Natural killer cell treated with Interleukin-12 subunit alpha and Interleukin-12 subunit beta and Interleukin-15 and Interleukin-18, amount 100 ng/mL, for 72 hours (primary cell): ENCODE measurements around the gene RNF26. TPM values are rescaled to one million over a fixed set of nuclear protein-coding genes. Genes with fewer than 3 reads are reported as not detected.

Source experiments
- ATAC-seq, 2 donors: fragments of 150-1000 bp; cut with Tn5 transposase in 1 of 2; sonication (Bioruptor Pico), chemical (Tn5 transposase) in 1 of 2; 2 replicates each; pipeline ENCODE4 v1.10.0; 2021
- DNase-seq: peaks from one replicate; pipeline ENCODE4 v3.0.0; 2022; ENCODE audit warnings: low spot score
- H3K27ac Mint-ChIP-seq, 2 donors: 1 replicate in 1 of 2; 2 replicates in 1 of 2; pipeline ENCODE4 v1.8.0; 2022; ENCODE audit warnings: mixed read lengths in 2 of 2, mild to moderate bottlenecking in 1 of 2, moderate library complexity in 1 of 2
- H3K27me3 Mint-ChIP-seq, 2 donors: 1 replicate in 1 of 2; 2 replicates in 1 of 2; pipeline ENCODE4 v1.8.0; 2022; ENCODE audit warnings: mixed read lengths in 2 of 2
- H3K36me3 Mint-ChIP-seq: one replicate; pipeline ENCODE4 v1.8.0; 2022; ENCODE audit warnings: mixed read lengths
- H3K4me1 Mint-ChIP-seq, 2 donors: 1 replicate in 1 of 2; 2 replicates in 1 of 2; pipeline ENCODE4 v1.8.0; 2022; ENCODE audit warnings: low read depth in 2 of 2, mixed read lengths in 2 of 2, mild to moderate bottlenecking in 1 of 2
- H3K4me3 Mint-ChIP-seq: one replicate; pipeline ENCODE4 v1.8.0; 2022; ENCODE audit warnings: mixed read lengths
- H3K9me3 Mint-ChIP-seq: 2 replicates; pipeline ENCODE4 v1.8.0; 2022; ENCODE audit warnings: mixed read lengths
- total RNA-seq, 2 donors: library from RNA; stranded (reverse); gene quantifications; one replicate each; pipeline ENCODE4 v1.2.3, GENCODE V29; 2022

The RNF26 gene
- total RNA-seq, 2 donors from 2014 or later, result 16.6 to 32.5 TPM

- no peaks in the 10 kb centered on the region for H3K36me3 Mint-ChIP-seq
- no peak for DNase-seq
These were observed 36.2 kb downstream of the RNF26 start for GRCh38 chr11:119370486-119371046.

GRCh38 chr11:119371067-119371601 is 36.8 kb downstream of the RNF26 start:
- Mint-ChIP-seq H3K4me1 (peaks cover 0 to 2% of the 10 kb centered on the region in 2 donors), H3K9me3 (no peaks in the 10 kb centered on the region), H3K27ac (no peak overlapping the region), H3K4me3 (no peak overlapping the region), H3K27me3 (peaks cover 13 to 20% of the 10 kb centered on the region in 2 donors), H3K36me3 (no peaks in the 10 kb centered on the region)
- DNase-seq (no peak), ATAC-seq (no peak)

More at GRCh38 chr11:119370486-119371046, 36.2 kb downstream of the RNF26 start:
- no peak overlapping the region for H3K4me3 Mint-ChIP-seq
- H3K27ac Mint-ChIP-seq, result no peak overlapping the region
- no peaks in the 10 kb centered on the region for H3K9me3 Mint-ChIP-seq
- peaks cover 0 to 2% of the 10 kb centered on the region in 2 donors for H3K4me1 Mint-ChIP-seq
- peak in 1 of 2 donors; percentile 49 for ATAC-seq
- H3K27me3 Mint-ChIP-seq, result peaks cover 18 to 22% of the 10 kb centered on the region in 2 donors

GRCh38 chr11:119371778-119372182 is 37.5 kb downstream of the RNF26 start:
- Mint-ChIP-seq H3K4me3 (no peak overlapping the region), H3K27ac (no peak overlapping the region), H3K27me3 (peaks cover 7 to 13% of the 10 kb centered on the region in 2 donors), H3K4me1 (peaks cover 0 to 2% of the 10 kb centered on the region in 2 donors), H3K9me3 (no peaks in the 10 kb centered on the region), H3K36me3 (no peaks in the 10 kb centered on the region)
- ATAC-seq, result no peak
- DNase-seq, result no peak

- no peaks in the 10 kb centered on the region for H3K9me3 Mint-ChIP-seq
- peaks cover 0 to 2% of the 10 kb centered on the region in 2 donors for H3K4me1 Mint-ChIP-seq
- DNase-seq (no peak), ATAC-seq (no peak)
- H3K4me3 Mint-ChIP-seq, result no peak overlapping the region
- peaks cover 0 to 13% of the 10 kb centered on the region in 2 donors for H3K27me3 Mint-ChIP-seq
- H3K36me3 Mint-ChIP-seq, result no peaks in the 10 kb centered on the region
- no peak overlapping the region for H3K27ac Mint-ChIP-seq
These were observed 38.1 kb downstream of the RNF26 start for GRCh38 chr11:119372260-119373058.

DNA sequence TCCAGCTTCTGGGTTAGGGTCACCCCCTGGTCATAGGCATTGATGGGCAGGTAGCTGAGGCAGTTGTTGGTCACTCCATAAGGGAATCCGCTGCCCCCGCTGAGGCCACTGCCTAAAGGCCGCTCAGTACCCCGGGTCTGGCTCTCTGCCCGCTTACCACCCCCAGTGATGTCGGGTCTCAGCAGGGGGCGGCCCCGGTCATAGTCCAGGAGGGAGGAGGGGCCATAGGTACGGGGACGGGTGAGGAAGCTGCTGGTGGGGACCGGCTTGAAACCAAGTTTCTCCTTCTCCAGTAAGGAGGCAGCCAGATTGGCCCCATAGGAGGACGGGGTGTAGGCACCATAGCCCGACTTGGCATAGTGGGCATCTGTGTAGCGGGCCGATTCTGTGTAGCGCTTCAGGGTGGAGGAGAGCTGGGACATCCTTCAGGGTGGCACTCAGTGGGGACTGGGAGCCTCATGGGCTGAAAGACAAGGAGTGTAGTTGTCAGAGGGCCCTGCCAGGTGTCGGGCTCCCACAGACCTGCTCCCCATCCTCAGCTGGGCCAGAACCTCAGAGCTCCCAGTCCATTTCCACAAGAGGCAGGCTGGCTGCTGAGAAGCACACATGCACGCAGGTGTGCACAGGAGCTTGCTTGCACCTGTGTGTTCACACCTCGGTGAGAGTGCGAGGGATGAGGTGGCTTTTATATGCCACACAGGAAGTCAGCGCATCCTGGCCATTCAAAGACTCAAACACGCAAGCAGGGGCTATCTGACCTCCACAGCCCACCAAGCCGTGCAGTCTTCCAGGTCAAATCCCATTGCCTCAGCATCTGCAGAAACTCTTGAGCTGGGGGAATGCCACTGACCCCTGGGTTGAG is 39.0 kb downstream of the RNF26 start:
- no peaks in the 10 kb centered on the region for H3K9me3 Mint-ChIP-seq
- peaks cover 0 to 10% of the 10 kb centered on the region in 2 donors for H3K27me3 Mint-ChIP-seq
- H3K4me3 Mint-ChIP-seq, result no peak overlapping the region
- ATAC-seq, result no peak
- no peak overlapping the region for H3K27ac Mint-ChIP-seq
- H3K4me1 Mint-ChIP-seq, result peaks cover 0 to 2% of the 10 kb centered on the region in 2 donors
- H3K36me3 Mint-ChIP-seq, result no peaks in the 10 kb centered on the region
- no peak for DNase-seq

DNA sequence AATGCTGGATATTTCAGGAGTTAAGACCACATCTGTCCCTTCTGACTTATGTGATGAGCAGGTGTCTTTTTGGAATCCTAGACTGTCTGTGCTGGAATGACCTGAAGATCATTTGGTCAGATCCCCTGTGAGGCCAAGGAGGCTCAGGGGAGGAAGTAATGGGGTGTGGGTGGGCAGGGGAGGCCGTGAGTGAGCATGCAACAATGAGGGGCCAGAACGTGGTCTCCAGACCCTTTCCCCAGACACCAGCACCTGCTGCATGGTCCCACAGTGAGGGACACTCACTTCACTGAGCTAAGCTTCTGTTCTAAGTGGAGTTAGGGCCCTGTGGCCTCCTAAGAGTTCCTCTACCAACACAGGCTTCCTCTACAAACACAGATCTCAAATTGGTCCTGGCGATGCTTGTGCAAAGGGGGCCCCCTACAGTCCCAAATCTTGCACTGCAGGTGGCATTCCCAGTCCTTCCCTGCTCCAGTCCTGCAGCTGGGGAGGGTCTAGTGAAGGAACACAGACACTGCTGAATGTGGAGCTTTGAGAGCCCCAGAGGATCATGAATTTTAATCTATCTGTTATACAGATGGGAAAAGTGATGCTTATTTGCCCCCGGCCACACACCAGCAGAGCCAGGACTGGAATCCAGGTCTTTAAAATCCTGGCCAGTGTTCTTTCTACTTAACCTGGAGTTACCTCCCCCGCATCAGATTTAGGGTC is 39.7 kb downstream of the RNF26 start:
- Mint-ChIP-seq H3K4me3 (no peak overlapping the region), H3K27ac (no peak overlapping the region)
- no peak for DNase-seq

DNA sequence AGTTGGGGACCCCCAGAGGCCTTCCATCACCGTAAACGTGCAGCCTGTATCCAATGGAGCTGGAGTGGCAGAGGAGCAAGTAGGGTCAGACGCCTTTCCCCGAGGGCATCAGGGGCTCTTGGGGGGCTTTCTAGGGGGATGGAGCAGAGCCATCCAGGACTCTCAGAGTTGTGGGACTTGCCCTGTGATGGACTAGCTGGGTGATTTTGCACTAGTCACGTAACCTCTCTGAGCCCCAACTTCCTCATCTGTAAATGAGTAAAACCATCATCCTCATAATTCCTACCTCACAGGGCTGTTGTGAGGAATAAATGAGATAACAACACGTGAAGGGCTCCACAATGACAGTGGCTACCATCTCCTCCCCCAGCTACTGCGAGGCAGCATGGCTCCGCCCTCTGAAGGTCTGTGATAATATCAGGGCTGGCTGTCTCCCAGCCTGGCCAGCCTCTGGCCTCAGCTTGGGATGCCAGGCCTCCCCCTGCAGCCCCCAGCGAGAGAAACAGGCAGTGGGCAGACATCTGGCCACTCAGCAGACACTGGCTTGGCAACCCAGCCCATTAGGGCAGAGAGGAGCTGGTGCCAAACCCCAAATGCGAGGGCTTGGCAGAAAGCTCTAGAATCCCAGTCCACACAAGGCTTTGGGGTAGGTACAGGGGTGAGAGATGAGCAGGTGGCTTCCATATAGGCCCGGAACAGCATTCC is 40.5 kb downstream of the RNF26 start:
- Mint-ChIP-seq H3K36me3 (no peaks in the 10 kb centered on the region), H3K4me3 (no peak overlapping the region), H3K27me3 (peaks cover 0 to 10% of the 10 kb centered on the region in 2 donors), H3K9me3 (no peaks in the 10 kb centered on the region), H3K27ac (no peak overlapping the region), H3K4me1 (peaks cover 0 to 2% of the 10 kb centered on the region in 2 donors)
- DNase-seq (no peak), ATAC-seq (no peak)

More for the DNA sequence above, 39.7 kb downstream of the RNF26 start:
- ATAC-seq, result peak in 1 of 2 donors; percentile 54
- peaks cover 0 to 2% of the 10 kb centered on the region in 2 donors for H3K4me1 Mint-ChIP-seq
- peaks cover 0 to 11% of the 10 kb centered on the region in 2 donors for H3K27me3 Mint-ChIP-seq
- no peaks in the 10 kb centered on the region for H3K36me3 Mint-ChIP-seq
- H3K9me3 Mint-ChIP-seq, result no peaks in the 10 kb centered on the region

GRCh38 chr11:119375337-119376196 is 41.2 kb downstream of the RNF26 start:
- DNase-seq (no peak), ATAC-seq (no peak)
- H3K27me3 Mint-ChIP-seq, result peaks cover 0 to 10% of the 10 kb centered on the region in 2 donors
- H3K4me3 Mint-ChIP-seq, result no peak overlapping the region
- peaks cover 0 to 2% of the 10 kb centered on the region in 2 donors for H3K4me1 Mint-ChIP-seq
- no peak overlapping the region for H3K27ac Mint-ChIP-seq
- H3K9me3 Mint-ChIP-seq, result no peaks in the 10 kb centered on the region
- no peaks in the 10 kb centered on the region for H3K36me3 Mint-ChIP-seq

DNA sequence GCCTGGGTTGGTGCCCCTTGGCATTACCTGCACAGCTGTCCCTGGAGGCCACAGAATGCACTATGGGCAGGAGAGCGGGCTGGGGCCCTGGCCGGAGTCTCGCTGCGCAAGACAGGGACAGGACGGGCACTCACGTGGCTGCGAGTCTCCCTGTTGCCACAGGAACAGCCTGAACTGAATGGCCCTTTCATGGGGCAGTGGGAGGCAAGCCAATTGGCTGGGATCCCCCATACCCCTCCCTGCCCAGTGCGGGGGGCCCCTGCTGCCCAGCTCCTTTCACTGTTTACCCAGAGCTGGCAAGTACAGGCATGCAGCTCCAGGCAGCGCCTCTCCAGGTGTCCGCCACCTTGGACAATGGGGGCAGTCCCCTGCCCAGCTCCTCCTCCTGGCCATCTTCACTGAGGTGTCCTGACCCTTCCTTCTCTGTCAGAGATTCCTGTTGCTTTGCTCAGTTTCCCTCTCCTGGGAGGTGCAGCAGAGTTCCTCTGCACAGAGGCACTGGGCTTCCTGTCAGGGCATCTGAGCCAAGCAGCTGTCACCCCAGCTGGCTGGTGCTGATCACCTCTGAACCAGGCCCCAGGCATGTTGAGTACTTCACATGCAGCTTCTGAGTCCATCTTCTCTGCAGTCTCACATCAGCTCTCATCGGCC is 42.0 kb downstream of the RNF26 start:
- Mint-ChIP-seq H3K27me3 (peaks cover 0 to 8% of the 10 kb centered on the region in 2 donors), H3K4me1 (peaks cover 0 to 2% of the 10 kb centered on the region in 2 donors), H3K27ac (no peak overlapping the region), H3K36me3 (no peaks in the 10 kb centered on the region), H3K9me3 (no peaks in the 10 kb centered on the region), H3K4me3 (no peak overlapping the region)
- no peak for ATAC-seq
- DNase-seq, result no peak

DNA sequence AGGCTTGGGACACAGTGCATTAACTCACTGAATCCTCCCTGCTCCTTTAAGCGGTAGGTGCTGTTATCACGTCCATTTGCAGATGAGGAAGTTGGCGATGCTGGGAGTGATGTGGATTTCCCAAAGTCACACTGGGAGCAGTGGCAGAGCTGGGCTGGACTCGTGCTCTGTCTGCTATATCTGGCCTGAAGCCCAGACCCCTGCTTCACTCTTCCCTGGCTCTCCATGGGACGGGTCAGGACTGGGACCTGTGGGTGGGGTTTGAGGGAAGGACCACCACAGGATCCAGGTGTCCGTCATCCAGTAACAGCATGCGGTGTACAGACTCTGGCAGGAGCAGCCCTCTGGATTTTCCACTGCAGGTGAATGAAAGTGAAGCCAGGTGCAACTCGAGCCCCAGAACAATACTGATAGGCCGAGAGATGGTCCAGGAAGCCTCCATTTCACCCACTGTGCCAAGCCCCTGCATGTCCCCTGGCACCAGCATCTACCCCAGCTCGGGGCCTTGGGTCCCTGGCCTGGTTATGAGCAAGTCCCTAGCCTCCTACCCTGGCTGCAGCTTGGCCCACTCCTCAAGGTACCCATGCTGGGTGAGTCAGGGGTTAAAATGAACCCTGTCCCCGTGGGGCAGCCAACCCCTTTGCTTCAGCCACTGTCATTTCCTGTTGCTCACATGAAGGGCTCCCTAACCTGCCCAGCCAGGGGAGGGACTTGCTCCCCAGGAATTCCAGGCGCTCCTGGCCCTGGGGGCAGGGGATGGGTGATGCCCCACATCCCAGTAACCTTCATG is 43.0 kb downstream of the RNF26 start:
- no peak overlapping the region for H3K4me3 Mint-ChIP-seq
- DNase-seq (no peak), ATAC-seq (no peak)
- no peaks in the 10 kb centered on the region for H3K36me3 Mint-ChIP-seq
- peaks cover 0 to 7% of the 10 kb centered on the region in 2 donors for H3K27me3 Mint-ChIP-seq
- H3K9me3 Mint-ChIP-seq, result no peaks in the 10 kb centered on the region
- peaks cover 0 to 7% of the 10 kb centered on the region in 2 donors for H3K4me1 Mint-ChIP-seq
- H3K27ac Mint-ChIP-seq, result no peak overlapping the region
